ENCODE measurements around the gene MAD1L1.

Gene MAD1L1

GRCh38 chr7:1897076-1897860 is 335.5 kb downstream of the MAD1L1 start:
- H2BK15ac ChIP-seq (ENCODE audit: low read depth, poor library complexity, severe bottlenecking), result no peak overlapping the region
- H3K36me3 ChIP-seq (ENCODE audit: control insufficient read depth in 1 of 2, insufficient read depth in 2 of 2, low read depth in 1 of 2, low read length in 2 of 2), result peaks cover 16 to 59% of the 10 kb centered on the region in 2 experiments
- no peak overlapping the region for H2BK120ac ChIP-seq (ENCODE audit: low read depth, low read length)
- no peak overlapping the region for H2BK5ac ChIP-seq (ENCODE audit: low read depth, low read length, poor library complexity, severe bottlenecking)
- H3K4me1 ChIP-seq (ENCODE audit: control insufficient read depth, insufficient read depth, low read depth, low read length), result peaks cover 5% of the 10 kb centered on the region
- H3K9ac ChIP-seq (ENCODE audit: low read length), result no peak overlapping the region
- H3K4me3 ChIP-seq (ENCODE audit: insufficient read depth in 1 of 2, low read depth in 1 of 2, low read length in 2 of 2), result no peak overlapping the region
- DNase-seq, result no peak
- H3K4me2 ChIP-seq (ENCODE audit: low read length, poor library complexity, severe bottlenecking), result no peak overlapping the region
- H3K4ac ChIP-seq (ENCODE audit: low read depth in 1 of 2, low read length in 2 of 2), result no peak overlapping the region
- no peak overlapping the region for H3K23ac ChIP-seq (ENCODE audit: low read length in 2 of 2)
- no peak overlapping the region for H3K14ac ChIP-seq (ENCODE audit: low read length in 2 of 2)
- 94% methylated on average over 41 of the region's 41 CpGs for WGBS
- no peaks in the 10 kb centered on the region for H3K79me1 ChIP-seq (replicated peaks; ENCODE audit: low read length, poor library complexity, severe bottlenecking)
- H4K8ac ChIP-seq (ENCODE audit: low read length), result no peak overlapping the region
- H3K27me3 ChIP-seq (ENCODE audit: control insufficient read depth in 1 of 2, insufficient read depth in 1 of 2, low read length in 2 of 2), result no peaks in the 10 kb centered on the region
- no peak overlapping the region for H3K27ac ChIP-seq (ENCODE audit: low read length, poor library complexity, severe bottlenecking)
- no peak overlapping the region for H4K91ac ChIP-seq (ENCODE audit: low read length)
- H2BK12ac ChIP-seq (ENCODE audit: low read length in 2 of 2), result no peak overlapping the region
- no peak overlapping the region for H2AFZ ChIP-seq (ENCODE audit: low read depth, low read length)
- H3K9me3 ChIP-seq (ENCODE audit: control insufficient read depth, low read length), result no peaks in the 10 kb centered on the region
- no peak overlapping the region for H2AK5ac ChIP-seq (ENCODE audit: low read length, severe bottlenecking)
- H3K18ac ChIP-seq (ENCODE audit: low read depth in 1 of 2, low read length in 2 of 2), result no peak overlapping the region

- DNase-seq, result no peak
- H3K23ac ChIP-seq (ENCODE audit: low read length in 2 of 2), result no peak overlapping the region
- no peak overlapping the region for H2BK5ac ChIP-seq (ENCODE audit: low read depth, low read length, poor library complexity, severe bottlenecking)
- no peaks in the 10 kb centered on the region for H3K79me1 ChIP-seq (replicated peaks; ENCODE audit: low read length, poor library complexity, severe bottlenecking)
- H3K9ac ChIP-seq (ENCODE audit: low read length), result no peak overlapping the region
- no peak overlapping the region for H4K8ac ChIP-seq (ENCODE audit: low read length)
- 97% methylated on average over 30 of the region's 30 CpGs for WGBS
- H3K27me3 ChIP-seq (ENCODE audit: control insufficient read depth in 1 of 2, insufficient read depth in 1 of 2, low read length in 2 of 2), result no peaks in the 10 kb centered on the region
- no peak overlapping the region for H3K27ac ChIP-seq (ENCODE audit: low read length, poor library complexity, severe bottlenecking)
- H2AK5ac ChIP-seq (ENCODE audit: low read length, severe bottlenecking), result no peak overlapping the region
- H2AFZ ChIP-seq (ENCODE audit: low read depth, low read length), result no peak overlapping the region
- no peak overlapping the region for H3K18ac ChIP-seq (ENCODE audit: low read depth in 1 of 2, low read length in 2 of 2)
- H3K36me3 ChIP-seq (ENCODE audit: control insufficient read depth in 1 of 2, insufficient read depth in 2 of 2, low read depth in 1 of 2, low read length in 2 of 2), result peaks cover 16 to 56% of the 10 kb centered on the region in 2 experiments
- no peak overlapping the region for H2BK15ac ChIP-seq (ENCODE audit: low read depth, poor library complexity, severe bottlenecking)
- H3K4me2 ChIP-seq (ENCODE audit: low read length, poor library complexity, severe bottlenecking), result no peak overlapping the region
- H2BK120ac ChIP-seq (ENCODE audit: low read depth, low read length), result no peak overlapping the region
- H3K4me1 ChIP-seq (ENCODE audit: control insufficient read depth, insufficient read depth, low read depth, low read length), result peaks cover 2% of the 10 kb centered on the region
- no peak overlapping the region for H3K14ac ChIP-seq (ENCODE audit: low read length in 2 of 2)
- H4K91ac ChIP-seq (ENCODE audit: low read length), result no peak overlapping the region
- no peak overlapping the region for H2BK12ac ChIP-seq (ENCODE audit: low read length in 2 of 2)
- H3K9me3 ChIP-seq (ENCODE audit: control insufficient read depth, low read length), result no peaks in the 10 kb centered on the region
- no peak overlapping the region for H3K4me3 ChIP-seq (ENCODE audit: insufficient read depth in 1 of 2, low read depth in 1 of 2, low read length in 2 of 2)
- H3K4ac ChIP-seq (ENCODE audit: low read depth in 1 of 2, low read length in 2 of 2), result no peak overlapping the region
Measured at GRCh38 chr7:1895664-1896515, 336.9 kb downstream of the MAD1L1 start.

GRCh38 chr7:1894906-1895663 is 337.7 kb downstream of the MAD1L1 start:
- H3K4ac ChIP-seq (ENCODE audit: low read depth in 1 of 2, low read length in 2 of 2), result no peak overlapping the region
- WGBS, result 95% methylated on average over 15 of the region's 15 CpGs

More at GRCh38 chr7:1894906-1895663, 337.7 kb downstream of the MAD1L1 start:
- no peak overlapping the region for H2AFZ ChIP-seq (ENCODE audit: low read depth, low read length)
- H4K91ac ChIP-seq (ENCODE audit: low read length), result no peak overlapping the region
- H2BK15ac ChIP-seq (ENCODE audit: low read depth, poor library complexity, severe bottlenecking), result no peak overlapping the region
- H3K9me3 ChIP-seq (ENCODE audit: control insufficient read depth, low read length), result no peaks in the 10 kb centered on the region
- H2BK12ac ChIP-seq (ENCODE audit: low read length in 2 of 2), result no peak overlapping the region
- peaks cover 16 to 53% of the 10 kb centered on the region in 2 experiments for H3K36me3 ChIP-seq (ENCODE audit: control insufficient read depth in 1 of 2, insufficient read depth in 2 of 2, low read depth in 1 of 2, low read length in 2 of 2)
- H3K4me1 ChIP-seq (ENCODE audit: control insufficient read depth, insufficient read depth, low read depth, low read length), result peaks cover 2% of the 10 kb centered on the region
- H3K9ac ChIP-seq (ENCODE audit: low read length), result no peak overlapping the region
- no peaks in the 10 kb centered on the region for H3K27me3 ChIP-seq (ENCODE audit: control insufficient read depth in 1 of 2, insufficient read depth in 1 of 2, low read length in 2 of 2)
- H3K14ac ChIP-seq (ENCODE audit: low read length in 2 of 2), result no peak overlapping the region
- no peak overlapping the region for H4K8ac ChIP-seq (ENCODE audit: low read length)
- no peaks in the 10 kb centered on the region for H3K79me1 ChIP-seq (replicated peaks; ENCODE audit: low read length, poor library complexity, severe bottlenecking)
- no peak overlapping the region for H2BK5ac ChIP-seq (ENCODE audit: low read depth, low read length, poor library complexity, severe bottlenecking)
- H2BK120ac ChIP-seq (ENCODE audit: low read depth, low read length), result no peak overlapping the region
- H3K27ac ChIP-seq (ENCODE audit: low read length, poor library complexity, severe bottlenecking), result no peak overlapping the region
- H3K23ac ChIP-seq (ENCODE audit: low read length in 2 of 2), result no peak overlapping the region
- H3K4me2 ChIP-seq (ENCODE audit: low read length, poor library complexity, severe bottlenecking), result no peak overlapping the region
- H3K4me3 ChIP-seq (ENCODE audit: insufficient read depth in 1 of 2, low read depth in 1 of 2, low read length in 2 of 2), result no peak overlapping the region
- H3K18ac ChIP-seq (ENCODE audit: low read depth in 1 of 2, low read length in 2 of 2), result no peak overlapping the region
- no peak for DNase-seq
- H2AK5ac ChIP-seq (ENCODE audit: low read length, severe bottlenecking), result no peak overlapping the region

Data from mesenchymal stem cell (in vitro differentiated cells and primary cell).